GM12878 (cell line): Measurements from ENCODE around the gene ERN2. TPM values are rescaled to one million over a fixed set of nuclear protein-coding genes. Genes with fewer than 3 reads are reported as not detected.

ENCODE experiments used
- FOS ChIP-seq: IDR thresholded peaks from 3 replicates; pipeline ENCODE4 v1.6.1; 2011; ENCODE audit warnings: borderline replicate concordance; ENCODE audit not compliant: insufficient read length; ENCODE audit errors: extremely low read depth
- HDGF ChIP-seq: fragments of 450-650 bp; IDR thresholded peaks from 2 replicates; pipeline ENCODE4 v1.6.1; 2016; ENCODE audit warnings: antibody characterized with exemption
- IKZF2 ChIP-seq, 2 experiments: fragments of 450-650 bp; IDR thresholded peaks; 2 replicates each; pipeline ENCODE4 v1.6.1; 2017; ENCODE audit warnings: mild to moderate bottlenecking in 2 of 2, moderate library complexity in 2 of 2
- JUNB ChIP-seq: IDR thresholded peaks from 2 replicates; pipeline ENCODE4 v1.6.1; 2016; ENCODE audit warnings: antibody characterized with exemption, mild to moderate bottlenecking
- JUND ChIP-seq: IDR thresholded peaks from 2 replicates; pipeline ENCODE4 v1.6.1; 2012; ENCODE audit warnings: low read depth, mild to moderate bottlenecking, low read length, improper control_type of control experiment, moderate library complexity
- MEF2A ChIP-seq: IDR thresholded peaks from 2 replicates; pipeline ENCODE4 v1.6.1; 2011; ENCODE audit warnings: low read depth, mild to moderate bottlenecking, low read length, moderate library complexity; ENCODE audit not compliant: insufficient read depth
- SREBF1 ChIP-seq: IDR thresholded peaks from 2 replicates; pipeline ENCODE4 v1.6.1; 2012; ENCODE audit warnings: mild to moderate bottlenecking, low read length
- STAT3 ChIP-seq: IDR thresholded peaks from 2 replicates; pipeline ENCODE4 v1.6.1; 2011; ENCODE audit warnings: low read depth, low read length, improper control_type of control experiment
- ZBED1 ChIP-seq: IDR thresholded peaks from 2 replicates; pipeline ENCODE4 v1.6.1; 2016; ENCODE audit warnings: borderline replicate concordance
- ZNF217 ChIP-seq: fragments of 450-650 bp; IDR thresholded peaks from 2 replicates; pipeline ENCODE4 v1.6.1; 2017; ENCODE audit warnings: antibody characterized with exemption, mild to moderate bottlenecking
- ZNF384 ChIP-seq: IDR thresholded peaks from 2 replicates; pipeline ENCODE4 v1.6.1; 2012; ENCODE audit warnings: low read depth, mild to moderate bottlenecking, low read length, improper control_type of control experiment, borderline replicate concordance
- ZNF622 ChIP-seq: fragments of 450-650 bp; IDR thresholded peaks from 2 replicates; pipeline ENCODE4 v1.6.1; 2017; ENCODE audit warnings: mild to moderate bottlenecking, inconsistent platforms
- polyA plus RNA-seq, 11 experiments: library from polyadenylated mRNA; depleted of rRNA in 4 of 11; unstranded in 6 of 11; stranded (reverse) in 5 of 11; fragments of >200 nt; fragmentation: Nextera tagmentation in 4 of 11; fragmentation: Illumina TruSeq in 1 of 11; extraction: Ambion mirVana in 4 of 11; extraction: Trizol in 1 of 11; gene quantifications; 1 replicate in 1 of 11; 2 replicates in 10 of 11; pipeline versions ENCODE4 v1.2.1 to v1.2.3, GENCODE V29; 2011 to 2016; ENCODE audit warnings: inconsistent platforms in 2 of 11, missing spikeins in 2 of 11, low read depth in 1 of 11
- total RNA-seq, 4 experiments: library from RNA; depleted of rRNA in 3 of 4; stranded (reverse); fragments of >200 nt in 3 of 4; fragmentation: Illumina TruSeq in 1 of 4; extraction: Trizol in 1 of 4; gene quantifications; 2 replicates each; pipeline versions ENCODE4 v1.2.1 to v1.2.3, GENCODE V29; 2013 to 2021
- TF ChIP-seq, protein P1 (sequence below): fragments of 450-650 bp; IDR thresholded peaks from 2 replicates; pipeline ENCODE4 v1.6.1; 2017; ENCODE audit warnings: antibody characterized with exemption, mild to moderate bottlenecking, moderate library complexity
- TF ChIP-seq, protein P2 (sequence below): fragments of 450-650 bp; IDR thresholded peaks from 2 replicates; pipeline ENCODE4 v1.6.1; 2017; ENCODE audit warnings: mild to moderate bottlenecking, moderate library complexity
- TF ChIP-seq, protein P3 (sequence below): fragments of 450-650 bp; IDR thresholded peaks from 2 replicates; pipeline ENCODE4 v1.6.1; 2017; ENCODE audit warnings: mild to moderate bottlenecking
- TF ChIP-seq, protein P4 (sequence below): IDR thresholded peaks from 2 replicates; pipeline ENCODE4 v1.6.1; 2011; ENCODE audit warnings: borderline replicate concordance, low read depth, mild to moderate bottlenecking, moderate library complexity, low read length; ENCODE audit not compliant: insufficient read depth, poor library complexity, severe bottlenecking

Gene ERN2
- total and polyA plus RNA-seq, 10 of the 15 experiments (the other 5 are each of a cell fraction or from before 2014, with no cell fraction given) = 0.06 to 0.95 (median 0.36) TPM; not detected in 5

DNA sequence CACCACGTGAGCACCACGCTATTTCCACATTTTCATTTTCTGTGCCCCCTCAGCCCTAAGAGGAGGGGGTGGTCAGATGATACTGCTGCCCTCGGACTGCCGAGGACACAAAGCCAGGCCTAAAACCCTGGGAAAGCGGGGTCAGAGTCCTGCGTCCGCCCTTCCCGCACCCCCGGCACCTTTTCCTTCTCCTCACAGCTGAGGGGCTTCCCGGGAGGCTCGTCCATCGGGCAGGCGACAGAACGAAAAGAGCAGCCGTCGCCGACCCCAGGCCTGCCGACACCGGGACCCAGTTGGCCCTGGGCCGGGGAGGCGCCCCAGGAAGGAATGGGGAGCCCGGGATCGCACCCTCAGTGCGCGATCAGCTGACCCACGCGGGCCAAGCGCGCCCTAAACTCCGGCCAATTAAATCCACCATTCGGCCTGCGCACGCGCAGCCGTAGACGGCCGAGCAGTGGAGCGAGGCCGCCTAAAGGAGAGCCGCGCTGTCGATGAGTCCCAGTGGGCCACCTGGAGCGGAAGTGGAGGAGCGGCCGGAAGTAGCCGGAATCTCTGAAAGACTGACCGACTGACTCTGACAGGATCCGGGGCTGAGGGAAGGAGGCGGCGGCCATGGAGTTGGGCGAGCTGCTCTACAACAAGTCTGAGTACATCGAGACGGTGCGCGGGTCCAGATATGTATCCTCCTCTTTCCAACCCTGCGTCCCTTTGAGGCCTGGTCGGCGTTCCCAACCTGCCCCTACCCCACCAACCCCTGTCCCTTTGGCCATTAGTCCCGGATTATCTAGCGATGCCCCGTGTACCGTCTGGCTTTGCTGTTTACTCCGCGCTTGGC is 71.9 kb downstream of the ERN2 start, which contains the start of the genes DCTN5 and PALB2 (continued):
- TF ChIP-seq, protein P1, sequence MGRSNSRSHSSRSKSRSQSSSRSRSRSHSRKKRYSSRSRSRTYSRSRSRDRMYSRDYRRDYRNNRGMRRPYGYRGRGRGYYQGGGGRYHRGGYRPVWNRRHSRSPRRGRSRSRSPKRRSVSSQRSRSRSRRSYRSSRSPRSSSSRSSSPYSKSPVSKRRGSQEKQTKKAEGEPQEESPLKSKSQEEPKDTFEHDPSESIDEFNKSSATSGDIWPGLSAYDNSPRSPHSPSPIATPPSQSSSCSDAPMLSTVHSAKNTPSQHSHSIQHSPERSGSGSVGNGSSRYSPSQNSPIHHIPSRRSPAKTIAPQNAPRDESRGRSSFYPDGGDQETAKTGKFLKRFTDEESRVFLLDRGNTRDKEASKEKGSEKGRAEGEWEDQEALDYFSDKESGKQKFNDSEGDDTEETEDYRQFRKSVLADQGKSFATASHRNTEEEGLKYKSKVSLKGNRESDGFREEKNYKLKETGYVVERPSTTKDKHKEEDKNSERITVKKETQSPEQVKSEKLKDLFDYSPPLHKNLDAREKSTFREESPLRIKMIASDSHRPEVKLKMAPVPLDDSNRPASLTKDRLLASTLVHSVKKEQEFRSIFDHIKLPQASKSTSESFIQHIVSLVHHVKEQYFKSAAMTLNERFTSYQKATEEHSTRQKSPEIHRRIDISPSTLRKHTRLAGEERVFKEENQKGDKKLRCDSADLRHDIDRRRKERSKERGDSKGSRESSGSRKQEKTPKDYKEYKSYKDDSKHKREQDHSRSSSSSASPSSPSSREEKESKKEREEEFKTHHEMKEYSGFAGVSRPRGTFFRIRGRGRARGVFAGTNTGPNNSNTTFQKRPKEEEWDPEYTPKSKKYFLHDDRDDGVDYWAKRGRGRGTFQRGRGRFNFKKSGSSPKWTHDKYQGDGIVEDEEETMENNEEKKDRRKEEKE = no peak
- no peak for TF ChIP-seq HDGF
- TF ChIP-seq STAT3 = peak; percentile 29; the same call in 1 of the 2 replicates
- TF ChIP-seq JUND = no peak
- TF ChIP-seq, protein P2, sequence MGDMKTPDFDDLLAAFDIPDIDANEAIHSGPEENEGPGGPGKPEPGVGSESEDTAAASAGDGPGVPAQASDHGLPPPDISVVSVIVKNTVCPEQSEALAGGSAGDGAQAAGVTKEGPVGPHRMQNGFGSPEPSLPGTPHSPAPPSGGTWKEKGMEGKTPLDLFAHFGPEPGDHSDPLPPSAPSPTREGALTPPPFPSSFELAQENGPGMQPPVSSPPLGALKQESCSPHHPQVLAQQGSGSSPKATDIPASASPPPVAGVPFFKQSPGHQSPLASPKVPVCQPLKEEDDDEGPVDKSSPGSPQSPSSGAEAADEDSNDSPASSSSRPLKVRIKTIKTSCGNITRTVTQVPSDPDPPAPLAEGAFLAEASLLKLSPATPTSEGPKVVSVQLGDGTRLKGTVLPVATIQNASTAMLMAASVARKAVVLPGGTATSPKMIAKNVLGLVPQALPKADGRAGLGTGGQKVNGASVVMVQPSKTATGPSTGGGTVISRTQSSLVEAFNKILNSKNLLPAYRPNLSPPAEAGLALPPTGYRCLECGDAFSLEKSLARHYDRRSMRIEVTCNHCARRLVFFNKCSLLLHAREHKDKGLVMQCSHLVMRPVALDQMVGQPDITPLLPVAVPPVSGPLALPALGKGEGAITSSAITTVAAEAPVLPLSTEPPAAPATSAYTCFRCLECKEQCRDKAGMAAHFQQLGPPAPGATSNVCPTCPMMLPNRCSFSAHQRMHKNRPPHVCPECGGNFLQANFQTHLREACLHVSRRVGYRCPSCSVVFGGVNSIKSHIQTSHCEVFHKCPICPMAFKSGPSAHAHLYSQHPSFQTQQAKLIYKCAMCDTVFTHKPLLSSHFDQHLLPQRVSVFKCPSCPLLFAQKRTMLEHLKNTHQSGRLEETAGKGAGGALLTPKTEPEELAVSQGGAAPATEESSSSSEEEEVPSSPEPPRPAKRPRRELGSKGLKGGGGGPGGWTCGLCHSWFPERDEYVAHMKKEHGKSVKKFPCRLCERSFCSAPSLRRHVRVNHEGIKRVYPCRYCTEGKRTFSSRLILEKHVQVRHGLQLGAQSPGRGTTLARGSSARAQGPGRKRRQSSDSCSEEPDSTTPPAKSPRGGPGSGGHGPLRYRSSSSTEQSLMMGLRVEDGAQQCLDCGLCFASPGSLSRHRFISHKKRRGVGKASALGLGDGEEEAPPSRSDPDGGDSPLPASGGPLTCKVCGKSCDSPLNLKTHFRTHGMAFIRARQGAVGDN = 0 out of 2 replicates have a peak, but pooled peaks have one; percentile 56
- no peak for TF ChIP-seq ZNF622
- TF ChIP-seq IKZF2 (IDR thresholded peaks at IDR 0.05) = no peak; a peak in 2 of 4 replicates
- no peak for TF ChIP-seq FOS
- peak; percentile 45; the same call in 1 of the 2 replicates for TF ChIP-seq SREBF1
- TF ChIP-seq ZBED1 = no peak
- TF ChIP-seq, protein P3, sequence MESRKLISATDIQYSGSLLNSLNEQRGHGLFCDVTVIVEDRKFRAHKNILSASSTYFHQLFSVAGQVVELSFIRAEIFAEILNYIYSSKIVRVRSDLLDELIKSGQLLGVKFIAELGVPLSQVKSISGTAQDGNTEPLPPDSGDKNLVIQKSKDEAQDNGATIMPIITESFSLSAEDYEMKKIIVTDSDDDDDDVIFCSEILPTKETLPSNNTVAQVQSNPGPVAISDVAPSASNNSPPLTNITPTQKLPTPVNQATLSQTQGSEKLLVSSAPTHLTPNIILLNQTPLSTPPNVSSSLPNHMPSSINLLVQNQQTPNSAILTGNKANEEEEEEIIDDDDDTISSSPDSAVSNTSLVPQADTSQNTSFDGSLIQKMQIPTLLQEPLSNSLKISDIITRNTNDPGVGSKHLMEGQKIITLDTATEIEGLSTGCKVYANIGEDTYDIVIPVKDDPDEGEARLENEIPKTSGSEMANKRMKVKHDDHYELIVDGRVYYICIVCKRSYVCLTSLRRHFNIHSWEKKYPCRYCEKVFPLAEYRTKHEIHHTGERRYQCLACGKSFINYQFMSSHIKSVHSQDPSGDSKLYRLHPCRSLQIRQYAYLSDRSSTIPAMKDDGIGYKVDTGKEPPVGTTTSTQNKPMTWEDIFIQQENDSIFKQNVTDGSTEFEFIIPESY = no peak
- TF ChIP-seq JUNB = no peak
- no peak for TF ChIP-seq ZNF217
- TF ChIP-seq ZNF384 = no peak
- no peak; the same call in 1 of the 2 replicates for TF ChIP-seq MEF2A
- TF ChIP-seq, protein P4, sequence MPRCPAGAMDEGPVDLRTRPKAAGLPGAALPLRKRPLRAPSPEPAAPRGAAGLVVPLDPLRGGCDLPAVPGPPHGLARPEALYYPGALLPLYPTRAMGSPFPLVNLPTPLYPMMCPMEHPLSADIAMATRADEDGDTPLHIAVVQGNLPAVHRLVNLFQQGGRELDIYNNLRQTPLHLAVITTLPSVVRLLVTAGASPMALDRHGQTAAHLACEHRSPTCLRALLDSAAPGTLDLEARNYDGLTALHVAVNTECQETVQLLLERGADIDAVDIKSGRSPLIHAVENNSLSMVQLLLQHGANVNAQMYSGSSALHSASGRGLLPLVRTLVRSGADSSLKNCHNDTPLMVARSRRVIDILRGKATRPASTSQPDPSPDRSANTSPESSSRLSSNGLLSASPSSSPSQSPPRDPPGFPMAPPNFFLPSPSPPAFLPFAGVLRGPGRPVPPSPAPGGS = no peak
